GM21825 (cell line): ENCODE results near the gene ZNF561.
"Not testable (repeated sequence)": the region's sequence is repeated elsewhere in the genome, so short reads cannot be mapped to it uniquely, and the experiment has no call there.

Source experiments
- ATAC-seq: cut with Tn5 transposase; IDR thresholded peaks from one replicate; pipeline ENCODE4 v1.9.1; 2021; ENCODE audit warnings: mild to moderate bottlenecking, moderate library complexity; ENCODE audit not compliant: unreplicated experiment

The ZNF561 gene

GRCh38 chr19:9621156-9622037, at the start of gene ZNF561:
ZNF561 (minus strand) TSS chr19:9621232; CDS start chr19:9619456, 1,776 bp downstream.
- ATAC-seq = peak; percentile 71

DNA sequence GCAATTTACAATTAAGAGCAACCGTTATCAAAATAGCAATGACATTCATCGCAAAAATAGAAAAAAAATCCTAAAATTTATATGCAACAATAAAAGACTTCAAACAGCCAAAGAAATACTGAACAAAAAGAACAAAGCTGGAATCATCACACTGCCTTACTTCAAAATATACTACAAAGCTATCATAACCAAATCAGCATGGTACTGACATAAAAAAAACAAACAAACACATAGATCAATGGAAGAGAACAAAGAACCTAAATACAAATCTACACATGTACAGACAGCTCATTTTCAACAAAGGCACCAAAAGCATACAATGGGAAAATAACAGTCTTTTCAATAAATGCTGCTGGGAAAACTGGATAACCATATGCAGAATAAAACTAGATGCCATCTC, 47.5 kb upstream of the ZNF561 start:
- no peak for ATAC-seq

GRCh38 chr19:9667898-9668297, 46.9 kb upstream of the ZNF561 start:
- no peak for ATAC-seq

- no peak for ATAC-seq
Measured at GRCh38 chr19:9658769-9659168, 37.7 kb upstream of the ZNF561 start.

GRCh38 chr19:9653066-9653555, 32.1 kb upstream of the ZNF561 start:
- ATAC-seq = not testable (repeated sequence)

GRCh38 chr19:9651464-9651863, 30.4 kb upstream of the ZNF561 start:
- ATAC-seq = not testable (repeated sequence)

DNA sequence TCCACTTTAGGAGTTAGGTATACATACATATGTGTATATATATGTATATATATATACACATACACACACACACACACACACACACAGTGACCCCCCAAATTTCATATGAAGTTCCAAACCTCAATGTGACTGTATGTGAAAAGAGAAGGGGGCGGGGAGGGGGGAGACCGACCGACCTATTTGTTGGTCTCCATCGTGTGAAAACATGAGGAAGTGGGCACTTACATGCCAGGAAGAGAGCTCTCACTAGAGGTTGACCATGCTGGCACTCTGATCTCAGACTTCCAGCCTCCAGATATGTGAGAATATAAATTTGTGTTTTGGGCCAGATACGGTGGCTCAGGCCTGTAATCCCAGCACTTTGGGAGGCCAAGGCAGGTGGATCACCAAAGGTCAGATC, 29.3 kb upstream of the ZNF561 start:
- no peak for ATAC-seq

- no peak for ATAC-seq
Measured at GRCh38 chr19:9645472-9645871, 24.4 kb upstream of the ZNF561 start.

DNA sequence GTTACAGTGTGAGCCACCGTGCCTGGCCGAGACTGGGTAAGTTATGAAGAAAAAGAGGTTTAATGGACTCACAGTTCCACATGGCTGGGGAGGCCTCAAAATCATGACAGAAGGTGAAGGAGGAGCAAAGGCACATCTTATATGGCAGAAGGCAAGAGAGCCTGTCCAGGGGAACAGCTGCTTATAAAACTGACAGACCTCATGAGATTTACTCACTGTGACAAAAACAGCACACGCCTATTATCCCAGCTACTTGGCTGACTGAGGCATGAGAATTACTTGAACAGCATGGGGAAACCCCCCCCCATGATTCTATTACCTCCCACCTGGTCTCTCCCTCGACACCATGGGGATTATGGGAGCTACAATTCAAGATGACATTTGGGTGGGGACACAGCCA, 23.4 kb upstream of the ZNF561 start:
- ATAC-seq = no peak

DNA sequence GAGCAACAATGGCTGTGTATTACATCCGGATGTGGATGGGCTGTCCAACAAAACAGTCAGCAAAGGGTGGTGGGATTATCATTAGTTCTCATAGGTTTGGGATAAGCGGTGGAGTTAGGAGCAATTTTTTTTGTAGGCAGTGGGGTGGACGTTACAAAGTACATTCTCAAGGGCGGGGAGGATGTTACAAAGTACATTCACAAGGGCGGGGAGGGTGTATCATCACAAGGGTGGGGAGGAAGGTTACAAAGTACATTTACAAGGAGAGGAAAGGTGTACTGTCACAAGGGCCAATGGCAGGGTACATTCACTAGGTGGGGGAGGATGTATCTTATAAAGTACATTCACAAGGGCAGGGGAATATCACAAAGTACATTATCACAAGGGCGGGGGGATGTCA, 20.8 kb upstream of the ZNF561 start:
- no peak for ATAC-seq

- ATAC-seq = no peak
Measured at GRCh38 chr19:9640956-9641355, 19.9 kb upstream of the ZNF561 start.

DNA sequence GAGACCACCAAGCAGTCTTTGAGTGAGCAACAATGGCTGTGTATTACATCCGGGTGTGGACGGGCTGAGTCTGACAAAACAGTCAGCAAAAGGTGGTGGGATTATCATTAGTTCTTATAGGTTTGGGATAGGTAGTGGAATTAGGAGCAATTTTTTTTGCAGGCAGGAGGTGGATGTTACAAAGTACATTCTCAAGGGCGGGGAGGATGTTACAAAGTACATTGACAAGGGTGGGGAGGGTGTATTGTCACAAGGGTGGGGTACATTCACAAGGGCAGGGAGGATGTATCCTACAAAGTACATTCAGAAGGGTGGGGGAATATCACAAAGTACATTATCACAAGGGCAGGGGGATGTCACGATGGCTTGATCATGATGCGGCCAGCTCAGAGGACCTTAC, 15.0 kb upstream of the ZNF561 start:
- ATAC-seq = no peak

DNA sequence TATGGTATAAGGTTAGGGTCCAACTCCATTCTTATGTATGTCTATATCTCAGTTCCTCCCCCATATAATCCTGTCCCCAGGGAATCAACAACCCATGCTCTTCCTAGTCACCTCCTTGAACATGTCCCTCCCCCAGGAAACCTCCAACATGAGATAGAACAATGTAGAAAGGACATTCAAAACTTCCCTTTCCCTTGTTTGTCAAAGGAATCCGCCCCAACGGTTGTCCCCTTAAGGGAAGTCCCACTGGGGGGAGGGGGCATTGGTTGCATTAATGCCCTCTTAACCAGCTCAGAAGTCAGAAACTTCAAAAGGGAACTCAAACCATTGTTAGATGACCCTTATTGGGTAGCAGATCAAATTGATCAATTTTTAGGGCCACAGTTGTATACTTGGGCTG, 6.8 kb upstream of the ZNF561 start:
- ATAC-seq = no peak

DNA sequence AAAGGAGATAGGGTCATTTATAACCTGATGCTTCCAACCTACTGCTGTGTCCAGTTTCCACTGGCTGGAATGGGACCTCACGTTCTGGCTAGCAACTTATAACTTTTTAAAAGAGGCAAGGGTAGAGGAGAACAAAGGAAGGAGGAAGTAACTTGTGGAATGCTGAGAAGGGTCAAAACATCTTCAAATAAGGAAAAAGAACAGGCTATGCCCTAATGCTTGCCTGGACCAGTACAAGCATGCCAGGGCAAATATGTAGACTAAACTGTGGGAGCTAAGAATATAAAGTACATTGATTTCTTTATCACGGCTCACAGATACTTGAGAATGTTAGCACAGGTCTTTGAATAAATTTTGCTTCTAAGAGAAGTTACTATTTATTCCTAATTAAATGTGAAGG, 1.5 kb upstream of the ZNF561 start:
- ATAC-seq = no peak

DNA sequence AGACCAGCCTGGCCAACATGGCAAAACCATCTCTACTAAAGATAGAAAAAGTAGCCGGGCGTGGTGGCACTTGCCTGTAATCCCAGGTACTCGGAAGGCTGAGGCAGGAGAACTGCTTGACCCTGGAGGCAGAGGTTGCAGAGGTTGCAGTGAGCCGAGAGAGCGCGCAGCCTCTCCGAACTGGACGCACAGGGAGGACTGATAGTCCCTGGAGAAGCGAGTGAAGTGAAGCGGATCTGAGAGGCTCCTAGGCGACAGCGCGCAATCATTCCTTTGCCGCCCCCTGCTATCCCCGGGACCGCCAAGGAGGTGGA, 233 bp downstream of the ZNF561 start:
- no peak for ATAC-seq

DNA sequence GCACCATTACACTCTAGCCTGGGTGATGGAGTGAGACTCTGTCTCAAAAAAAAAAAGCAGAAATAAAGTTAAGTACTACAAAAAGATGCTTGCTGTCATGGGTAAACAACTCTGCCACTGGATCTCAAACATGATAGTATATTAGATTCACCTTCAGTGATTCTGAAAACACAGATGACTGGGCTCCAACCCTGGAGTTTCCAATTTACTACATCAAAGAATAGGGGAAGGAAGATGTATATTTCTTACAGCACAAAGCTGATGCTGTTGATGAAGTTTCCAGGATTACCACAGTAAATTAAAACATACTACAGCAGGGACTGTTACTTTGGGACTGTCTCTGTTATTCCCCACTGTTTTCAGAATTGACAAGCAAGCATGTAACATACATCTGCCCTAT, 5.2 kb downstream of the ZNF561 start:
- no peak for ATAC-seq

DNA sequence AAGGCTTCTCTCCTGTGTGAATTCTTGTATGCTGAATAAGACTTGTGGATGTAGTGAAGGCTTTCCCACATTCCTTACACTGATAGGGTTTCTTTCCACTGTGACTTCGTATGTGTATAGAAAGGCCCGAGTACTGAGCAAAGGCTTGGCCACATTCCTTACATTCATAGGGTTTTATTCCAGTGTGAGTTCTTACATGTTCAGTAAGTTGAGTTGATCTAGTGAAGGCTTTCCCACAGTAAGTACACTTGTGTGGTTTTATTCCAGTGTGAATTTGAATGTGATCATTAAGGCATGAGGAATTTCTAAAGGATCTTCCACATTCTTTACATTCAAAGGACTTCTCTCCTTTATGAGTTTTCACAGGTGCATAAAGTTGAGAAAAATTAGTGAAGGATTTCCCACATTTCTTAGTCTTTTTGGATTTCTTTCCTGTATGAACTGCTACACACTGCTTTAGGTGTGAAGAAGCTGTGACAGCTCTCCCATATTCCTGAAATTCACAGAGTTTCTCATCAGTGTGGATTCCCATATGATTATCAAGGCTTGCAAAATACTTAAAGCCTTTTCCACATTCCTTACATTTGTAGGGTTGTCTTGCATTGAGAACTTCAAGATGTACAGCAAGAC, 10.4 kb downstream of the ZNF561 start:
- no peak for ATAC-seq

- no peak for ATAC-seq
Measured at GRCh38 chr19:9608912-9609311, 12.1 kb downstream of the ZNF561 start.

DNA sequence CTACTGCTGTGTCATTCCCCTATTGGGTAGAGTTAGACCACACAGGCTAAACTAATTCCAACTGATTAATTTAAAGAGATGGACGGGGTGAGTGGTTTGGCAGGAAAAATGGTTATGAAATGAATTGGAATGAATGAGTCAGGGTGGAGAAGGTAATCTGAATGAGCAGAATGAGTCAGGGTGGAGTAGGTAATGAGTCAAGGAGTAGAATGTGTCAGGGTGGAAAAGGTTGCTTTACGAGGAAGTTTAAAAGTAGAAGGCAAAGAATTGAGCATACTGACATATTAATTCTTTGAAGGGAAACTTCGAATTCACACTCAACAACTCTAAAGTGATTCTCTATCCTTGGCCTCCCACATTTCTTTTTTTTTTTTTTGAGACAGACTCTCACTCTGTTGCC, 24.0 kb downstream of the ZNF561 start:
- no peak for ATAC-seq

DNA sequence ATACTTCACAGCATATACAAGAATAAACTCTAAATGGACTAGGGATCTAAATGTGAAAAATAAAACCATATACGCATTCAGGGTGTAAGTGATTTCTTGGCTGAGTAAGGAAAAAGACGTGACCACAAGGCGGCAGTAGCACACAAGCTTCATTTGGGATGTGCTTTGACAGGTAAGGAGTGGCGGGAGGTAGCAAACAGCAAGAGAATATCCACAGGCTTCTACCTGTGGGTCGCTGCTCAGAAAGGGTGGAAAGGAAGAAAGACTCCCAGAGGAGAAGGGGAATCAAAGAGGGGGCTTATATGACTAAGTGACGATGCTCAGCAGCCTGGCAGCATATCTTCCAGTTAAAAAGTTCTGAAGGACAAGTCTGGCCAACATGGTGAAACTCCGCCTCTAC, 34.3 kb downstream of the ZNF561 start:
- ATAC-seq = no peak

- ATAC-seq = peak; percentile 87
Measured at GRCh38 chr19:9584073-9584833, 36.8 kb downstream of the ZNF561 start, which contains the start of gene ZNF121. ZNF121 (minus strand) TSS chr19:9584504; CDS start chr19:9568097, 16,407 bp downstream.
